GM23248 (cell line): Measurements from ENCODE around the gene UNC13B. TPM values are rescaled to one million over a fixed set of nuclear protein-coding genes. Genes with fewer than 3 reads are reported as not detected.

Source experiments
- DNase-seq: peaks from one replicate; pipeline ENCODE4 v3.0.0-alpha.2; 2015
- H2AFZ ChIP-seq: fragments of 200-600 bp; sonication (generic); 2 replicates; pipeline ENCODE4 v1.6.1; 2016; ENCODE audit warnings: antibody characterized with exemption
- H3F3A ChIP-seq: fragments of 200-600 bp; sonication (generic); 2 replicates; pipeline ENCODE4 v1.6.1; 2016; ENCODE audit warnings: mild to moderate bottlenecking, antibody characterized with exemption, mixed run types; ENCODE audit not compliant: insufficient read depth
- H3K27ac ChIP-seq: fragments of 200-600 bp; sonication (generic); 2 replicates; pipeline ENCODE4 v1.5.1; 2016; ENCODE audit warnings: mild to moderate bottlenecking
- H3K27me3 ChIP-seq: fragments of 200-600 bp; sonication (generic); replicated peaks from 2 replicates; pipeline ENCODE4 v1.6.1; 2016; ENCODE audit warnings: mild to moderate bottlenecking; ENCODE audit not compliant: insufficient read depth
- H3K36me3 ChIP-seq: fragments of 200-600 bp; sonication (generic); 2 replicates; pipeline ENCODE4 v1.6.1; 2016; ENCODE audit warnings: low read depth, mild to moderate bottlenecking
- H3K4me1 ChIP-seq: fragments of 200-600 bp; sonication (generic); 2 replicates; pipeline ENCODE4 v1.6.1; 2016; ENCODE audit warnings: mild to moderate bottlenecking; ENCODE audit not compliant: insufficient read depth
- H3K4me2 ChIP-seq: fragments of 200-600 bp; sonication (generic); one replicate; pipeline ENCODE4 v1.6.1; 2016; ENCODE audit warnings: mild to moderate bottlenecking; ENCODE audit not compliant: unreplicated experiment
- H3K4me3 ChIP-seq: fragments of 200-600 bp; sonication (generic); 2 replicates; pipeline ENCODE4 v1.5.1; 2016; ENCODE audit warnings: mild to moderate bottlenecking
- H3K79me2 ChIP-seq: fragments of 200-600 bp; sonication (generic); 2 replicates; pipeline ENCODE4 v1.6.1; 2016; ENCODE audit warnings: mild to moderate bottlenecking; ENCODE audit not compliant: insufficient read depth
- H3K9ac ChIP-seq: fragments of 200-600 bp; sonication (generic); 2 replicates; pipeline ENCODE4 v1.6.1; 2016; ENCODE audit warnings: mild to moderate bottlenecking
- H3K9me2 ChIP-seq: fragments of 200-600 bp; sonication (generic); 2 replicates; pipeline ENCODE4 v1.6.1; 2016; ENCODE audit warnings: mixed run types, mild to moderate bottlenecking, moderate library complexity; ENCODE audit not compliant: insufficient read depth
- H3K9me3 ChIP-seq: fragments of 200-600 bp; sonication (generic); one replicate; pipeline ENCODE4 v1.6.1; 2017; ENCODE audit warnings: low read depth
- H4K20me1 ChIP-seq: fragments of 200-600 bp; sonication (generic); 2 replicates; pipeline ENCODE4 v1.6.0; 2016; ENCODE audit not compliant: insufficient read depth
- EZH2 ChIP-seq: fragments of 200-600 bp; sonication (generic); IDR thresholded peaks from 2 replicates; pipeline ENCODE4 v1.6.1; 2018; ENCODE audit warnings: antibody characterized with exemption, mild to moderate bottlenecking; ENCODE audit not compliant: insufficient read depth, poor library complexity, severe bottlenecking
- EZH2phosphoT487 ChIP-seq: fragments of 200-600 bp; sonication (generic); IDR thresholded peaks from 2 replicates; pipeline ENCODE4 v1.6.1; 2018; ENCODE audit warnings: antibody characterized with exemption, moderate library complexity, mild to moderate bottlenecking, low read depth; ENCODE audit not compliant: insufficient read depth
- WGBS, 2 experiments: methylation state at CpG; one replicate each; pipeline ENCODE4 v1.1.6; 2015 to 2017; ENCODE audit warnings: low lambda C conversion rate in 2 of 2, low coverage in 1 of 2; ENCODE audit errors: missing lambda C conversion rate in 2 of 2; 5-methylcytosine and 5-hydroxymethylcytosine counted together
- in situ Hi-C: fragments of 300-500 bp; cut with MboI; formaldehyde crosslinking; loops from 2 replicates; pipeline ENCODE4 v1.15.0; 2020
- polyA plus RNA-seq: library from polyadenylated mRNA; unstranded; fragments of >200 nt; fragmentation: Nextera tagmentation; extraction: Ambion mirVana; gene quantifications from 2 replicates; pipeline ENCODE4 v1.2.1, GENCODE V29; 2016
- total RNA-seq: library from RNA; depleted of rRNA; stranded (reverse); fragments of >200 nt; shearing (Covaris generic); gene quantifications from 2 replicates; pipeline ENCODE4 v1.2.3, GENCODE V29; 2014

Gene UNC13B
- total and polyA plus RNA-seq, 2 experiments from 2014 or later, result 5.5 to 15.3 TPM

GRCh38 chr9:35294066-35294465, 132.3 kb downstream of the UNC13B start:
- no peaks in the 10 kb centered on the region for H3K36me3 ChIP-seq
- WGBS, 2 experiments, result 95 to 96% methylated on average over 6 of the region's 6 CpGs
- TF ChIP-seq EZH2phosphoT487, result no peak
- in situ Hi-C loops, result no loop called here
- H3K4me3 ChIP-seq, result no peak overlapping the region
- no peaks in the 10 kb centered on the region for H4K20me1 ChIP-seq
- no peaks in the 10 kb centered on the region for H3K79me2 ChIP-seq
- no peak overlapping the region for H3K27ac ChIP-seq
- no peaks in the 10 kb centered on the region for H3K9me2 ChIP-seq
- no peak overlapping the region for H3K9ac ChIP-seq
- no peak overlapping the region for H3K4me2 ChIP-seq
- H3F3A ChIP-seq, result no peaks in the 10 kb centered on the region
- H3K9me3 ChIP-seq, result no peaks in the 10 kb centered on the region
- H2AFZ ChIP-seq, result no peak overlapping the region
- DNase-seq, result no peak
- no peaks in the 10 kb centered on the region for H3K27me3 ChIP-seq
- H3K4me1 ChIP-seq, result no peaks in the 10 kb centered on the region

DNA sequence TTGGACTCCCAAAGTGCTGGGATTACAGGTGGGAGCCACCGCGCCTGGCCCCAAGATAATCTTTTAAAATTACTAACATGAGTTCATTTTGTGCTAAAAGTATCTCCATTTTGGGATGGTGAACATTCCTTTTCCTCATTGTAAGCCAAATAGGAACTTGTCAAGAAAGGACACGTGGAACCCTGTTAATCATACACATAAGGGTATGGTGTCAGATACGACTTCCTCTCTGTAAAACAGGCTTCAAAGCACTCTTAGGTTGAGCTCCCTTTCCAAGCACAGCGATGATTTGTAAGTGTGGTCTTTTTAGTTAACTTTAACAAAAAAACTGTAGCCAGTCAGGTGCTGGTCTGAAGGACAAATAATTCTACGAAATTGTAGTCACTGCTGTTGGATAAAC, 132.7 kb downstream of the UNC13B start:
- H3K9ac ChIP-seq, result no peak overlapping the region
- H3K27me3 ChIP-seq, result no peaks in the 10 kb centered on the region
- H2AFZ ChIP-seq, result no peak overlapping the region
- H3K4me2 ChIP-seq, result no peak overlapping the region
- H3K9me2 ChIP-seq, result no peaks in the 10 kb centered on the region
- no peak for DNase-seq
- H3F3A ChIP-seq, result no peaks in the 10 kb centered on the region
- H3K9me3 ChIP-seq, result no peaks in the 10 kb centered on the region
- no peak overlapping the region for H3K27ac ChIP-seq
- H3K36me3 ChIP-seq, result no peaks in the 10 kb centered on the region
- no peaks in the 10 kb centered on the region for H3K4me1 ChIP-seq
- WGBS, 2 experiments, result 89 to 90% methylated on average over 6 of the region's 6 CpGs
- no peaks in the 10 kb centered on the region for H3K79me2 ChIP-seq
- no peaks in the 10 kb centered on the region for H4K20me1 ChIP-seq
- H3K4me3 ChIP-seq, result no peak overlapping the region
- no peak for TF ChIP-seq EZH2
- TF ChIP-seq EZH2phosphoT487, result no peak
- in situ Hi-C loops, result no loop called here

DNA sequence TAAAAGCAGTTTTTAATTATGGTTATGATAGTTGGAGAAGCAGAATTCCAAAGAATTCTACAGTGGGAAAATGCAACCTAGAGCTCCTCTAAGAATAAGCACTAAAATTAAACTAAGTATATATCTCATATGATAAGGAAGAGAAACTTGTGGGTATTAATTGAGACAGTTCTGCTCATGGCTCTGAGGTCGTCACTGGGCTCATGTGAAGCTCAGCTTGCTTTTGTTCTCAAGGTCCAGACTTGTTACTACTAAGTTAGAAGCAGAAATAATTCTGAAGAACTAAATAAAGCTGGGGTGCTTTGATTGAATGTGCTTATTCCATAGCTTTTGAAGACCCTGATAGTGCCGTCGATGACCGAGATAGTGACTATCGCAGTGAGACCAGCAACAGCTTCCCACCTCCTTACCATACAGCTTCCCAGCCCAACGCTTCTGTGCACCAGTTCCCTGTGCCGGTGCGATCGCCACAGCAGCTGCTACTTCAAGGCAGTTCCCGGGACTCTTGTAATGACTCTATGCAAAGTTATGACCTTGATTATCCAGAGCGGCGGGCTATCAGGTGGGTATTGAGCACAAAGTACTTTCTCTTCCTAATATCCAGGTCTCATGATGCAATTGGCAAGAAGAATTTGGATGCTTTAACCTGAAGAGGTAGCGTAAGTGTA, 133.7 kb downstream of the UNC13B start:
- WGBS, 2 experiments, result 90% methylated on average over 13 of the region's 13 CpGs
- Histone ChIP-seq H2AFZ (no peak overlapping the region), H3K27me3 (no peaks in the 10 kb centered on the region), H3K9me3 (no peaks in the 10 kb centered on the region), H3K79me2 (no peaks in the 10 kb centered on the region), H3F3A (no peaks in the 10 kb centered on the region), H3K36me3 (no peaks in the 10 kb centered on the region), H3K27ac (no peak overlapping the region), H3K4me1 (no peaks in the 10 kb centered on the region), H3K4me2 (no peak overlapping the region), H3K9ac (no peak overlapping the region), H3K9me2 (0 out of 2 replicates have a peak, but pooled peaks cover 1% of the 10 kb centered on the region), H4K20me1 (no peaks in the 10 kb centered on the region), H3K4me3 (no peak overlapping the region)
- TF ChIP-seq EZH2phosphoT487 (no peak), EZH2 (no peak)
- in situ Hi-C loops, result no loop called here
- no peak for DNase-seq

DNA sequence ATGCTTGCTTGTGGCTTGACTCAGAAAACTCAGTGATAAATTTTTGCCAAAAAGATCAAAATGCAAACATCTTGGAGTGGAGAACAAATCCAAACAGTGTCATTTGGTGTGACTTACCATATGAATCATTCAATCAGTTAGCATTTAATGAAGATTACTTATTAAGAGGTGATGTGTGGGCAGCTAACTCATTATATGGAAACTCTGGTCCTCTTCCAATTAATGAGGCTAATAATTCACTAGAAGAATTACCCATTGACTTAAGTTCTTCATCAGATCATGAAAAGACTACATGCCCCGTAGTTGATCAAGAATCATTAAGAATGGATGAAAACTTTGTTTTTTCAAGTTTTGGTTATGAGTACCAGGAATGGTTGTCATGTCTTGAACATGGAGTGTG, 141.8 kb downstream of the UNC13B start:
- WGBS, 2 experiments, result 75 to 82% methylated on average over 1 of the region's 1 CpG
- no peak overlapping the region for H3K27ac ChIP-seq
- no peaks in the 10 kb centered on the region for H3K4me1 ChIP-seq

More for the DNA sequence above, 141.8 kb downstream of the UNC13B start:
- no peaks in the 10 kb centered on the region for H3K36me3 ChIP-seq
- H3K27me3 ChIP-seq, result no peaks in the 10 kb centered on the region
- no peaks in the 10 kb centered on the region for H3K9me3 ChIP-seq
- H3F3A ChIP-seq, result no peaks in the 10 kb centered on the region
- H4K20me1 ChIP-seq, result no peaks in the 10 kb centered on the region
- no peak for DNase-seq
- H3K79me2 ChIP-seq, result no peaks in the 10 kb centered on the region
- in situ Hi-C loops, result no loop called here
- no peak overlapping the region for H2AFZ ChIP-seq
- H3K4me2 ChIP-seq, result no peak overlapping the region
- TF ChIP-seq EZH2phosphoT487, result no peak
- no peak for TF ChIP-seq EZH2
- H3K9me2 ChIP-seq, result 0 out of 2 replicates have a peak, but pooled peaks cover 11% of the 10 kb centered on the region
- H3K4me3 ChIP-seq, result no peak overlapping the region
- H3K9ac ChIP-seq, result no peak overlapping the region
